ENCODE results near the gene SF3B4.
"Not testable (repeated sequence)": the region's sequence is repeated elsewhere in the genome, so short reads cannot be mapped to it uniquely, and the experiment has no call there.

The SF3B4 gene

GRCh38 chr1:149886396-149887195 is 41.0 kb downstream of the SF3B4 start:
- DNase-seq = peak; percentile 84 to 85

GRCh38 chr1:149886121-149886395 is 41.5 kb downstream of the SF3B4 start:
- DNase-seq = not testable (repeated sequence)

GRCh38 chr1:149885339-149886120 is 42.1 kb downstream of the SF3B4 start:
- DNase-seq = peak; percentile 65 to 70

- DNase-seq = no peak
Observed at GRCh38 chr1:149884433-149885338, 42.9 kb downstream of the SF3B4 start.

- no peak for DNase-seq
Observed at GRCh38 chr1:149883598-149884247, 43.9 kb downstream of the SF3B4 start.

GRCh38 chr1:149881876-149882275 is 45.7 kb downstream of the SF3B4 start:
- DNase-seq = no peak

GRCh38 chr1:149879556-149879955 is 48.0 kb downstream of the SF3B4 start:
- DNase-seq = no peak

- DNase-seq = no peak
Observed at GRCh38 chr1:149877211-149877946, 50.2 kb downstream of the SF3B4 start.
